Natural killer cell treated with Interleukin-12 subunit alpha and Interleukin-12 subunit beta and Interleukin-15 and Interleukin-18, amount 100 ng/mL, for 72 hours (primary cell): ENCODE measurements around the gene GABBR2. TPM values are rescaled to one million over a fixed set of nuclear protein-coding genes. Genes with fewer than 3 reads are reported as not detected.
A peak's percentile ranks its signal among the peaks of the same experiment; 100 is the strongest.

Experiments used
- ATAC-seq, 2 donors: fragments of 150-1000 bp; cut with Tn5 transposase in 1 of 2; sonication (Bioruptor Pico), chemical (Tn5 transposase) in 1 of 2; 2 replicates each; pipeline ENCODE4 v1.10.0; 2021
- DNase-seq: peaks from one replicate; pipeline ENCODE4 v3.0.0; 2022; ENCODE audit warnings: low spot score
- H3K27ac Mint-ChIP-seq, 2 donors: 1 replicate in 1 of 2; 2 replicates in 1 of 2; pipeline ENCODE4 v1.8.0; 2022; ENCODE audit warnings: mixed read lengths in 2 of 2, mild to moderate bottlenecking in 1 of 2, moderate library complexity in 1 of 2
- H3K27me3 Mint-ChIP-seq, 2 donors: 1 replicate in 1 of 2; 2 replicates in 1 of 2; pipeline ENCODE4 v1.8.0; 2022; ENCODE audit warnings: mixed read lengths in 2 of 2
- H3K36me3 Mint-ChIP-seq: one replicate; pipeline ENCODE4 v1.8.0; 2022; ENCODE audit warnings: mixed read lengths
- H3K4me1 Mint-ChIP-seq, 2 donors: 1 replicate in 1 of 2; 2 replicates in 1 of 2; pipeline ENCODE4 v1.8.0; 2022; ENCODE audit warnings: low read depth in 2 of 2, mixed read lengths in 2 of 2, mild to moderate bottlenecking in 1 of 2
- H3K4me3 Mint-ChIP-seq: one replicate; pipeline ENCODE4 v1.8.0; 2022; ENCODE audit warnings: mixed read lengths
- H3K9me3 Mint-ChIP-seq: 2 replicates; pipeline ENCODE4 v1.8.0; 2022; ENCODE audit warnings: mixed read lengths
- total RNA-seq, 2 donors: library from RNA; stranded (reverse); gene quantifications; one replicate each; pipeline ENCODE4 v1.2.3, GENCODE V29; 2022

The GABBR2 gene
- total RNA-seq, 2 donors from 2014 or later: not detected

GRCh38 chr9:98324801-98325200 is 383.9 kb downstream of the GABBR2 start:
- H3K9me3 Mint-ChIP-seq: no peaks in the 10 kb centered on the region
- no peaks in the 10 kb centered on the region for H3K4me1 Mint-ChIP-seq
- peaks cover 4 to 26% of the 10 kb centered on the region in 2 donors for H3K27me3 Mint-ChIP-seq
- no peak for ATAC-seq
- H3K36me3 Mint-ChIP-seq: no peaks in the 10 kb centered on the region
- DNase-seq: no peak
- H3K27ac Mint-ChIP-seq: no peak overlapping the region
- H3K4me3 Mint-ChIP-seq: no peak overlapping the region

GRCh38 chr9:98323831-98324135 is 385.0 kb downstream of the GABBR2 start:
- ATAC-seq: peak in 1 of 2 donors; percentile 25
- Mint-ChIP-seq H3K4me3 (no peak overlapping the region), H3K27me3 (peaks cover 0 to 21% of the 10 kb centered on the region in 2 donors), H3K36me3 (no peaks in the 10 kb centered on the region), H3K27ac (no peak overlapping the region), H3K9me3 (no peaks in the 10 kb centered on the region), H3K4me1 (no peaks in the 10 kb centered on the region)
- DNase-seq: no peak

GRCh38 chr9:98323051-98323830 is 385.5 kb downstream of the GABBR2 start:
- Mint-ChIP-seq H3K36me3 (no peaks in the 10 kb centered on the region), H3K27me3 (peaks cover 0 to 19% of the 10 kb centered on the region in 2 donors), H3K4me3 (no peak overlapping the region), H3K9me3 (no peaks in the 10 kb centered on the region), H3K27ac (no peak overlapping the region), H3K4me1 (no peaks in the 10 kb centered on the region)
- DNase-seq (no peak), ATAC-seq (peak in 1 of 2 donors; percentile 17)

- Mint-ChIP-seq H3K27ac (no peak overlapping the region), H3K9me3 (no peaks in the 10 kb centered on the region), H3K4me1 (no peaks in the 10 kb centered on the region), H3K36me3 (no peaks in the 10 kb centered on the region), H3K4me3 (no peak overlapping the region), H3K27me3 (peaks cover 0 to 16% of the 10 kb centered on the region in 2 donors)
- DNase-seq (no peak), ATAC-seq (peak; percentile 5 to 22)
Observed at GRCh38 chr9:98321269-98321668, 387.5 kb downstream of the GABBR2 start.

- ATAC-seq: no peak
- H3K4me1 Mint-ChIP-seq: no peaks in the 10 kb centered on the region
- peaks cover 2 to 20% of the 10 kb centered on the region in 2 donors for H3K27me3 Mint-ChIP-seq
- DNase-seq: no peak
- no peak overlapping the region for H3K27ac Mint-ChIP-seq
- no peaks in the 10 kb centered on the region for H3K36me3 Mint-ChIP-seq
- no peaks in the 10 kb centered on the region for H3K9me3 Mint-ChIP-seq
- H3K4me3 Mint-ChIP-seq: no peak overlapping the region
Observed at GRCh38 chr9:98318834-98319478, 389.8 kb downstream of the GABBR2 start.

- Mint-ChIP-seq H3K36me3 (no peaks in the 10 kb centered on the region), H3K27ac (no peak overlapping the region), H3K27me3 (peaks cover 2 to 20% of the 10 kb centered on the region in 2 donors), H3K9me3 (no peaks in the 10 kb centered on the region), H3K4me1 (no peaks in the 10 kb centered on the region), H3K4me3 (no peak overlapping the region)
- DNase-seq: no peak
- ATAC-seq: no peak
Observed at GRCh38 chr9:98318041-98318790, 390.5 kb downstream of the GABBR2 start.

- peaks cover 2 to 11% of the 10 kb centered on the region in 2 donors for H3K27me3 Mint-ChIP-seq
Observed at GRCh38 chr9:98317134-98317857, 391.4 kb downstream of the GABBR2 start.

GRCh38 chr9:98316445-98317133 is 392.1 kb downstream of the GABBR2 start:
- H3K36me3 Mint-ChIP-seq: no peaks in the 10 kb centered on the region
- H3K4me1 Mint-ChIP-seq: no peaks in the 10 kb centered on the region
- H3K27me3 Mint-ChIP-seq: peaks cover 2 to 8% of the 10 kb centered on the region in 2 donors
- H3K9me3 Mint-ChIP-seq: no peaks in the 10 kb centered on the region
- H3K27ac Mint-ChIP-seq: no peak overlapping the region
- no peak for ATAC-seq
- no peak for DNase-seq
- no peak overlapping the region for H3K4me3 Mint-ChIP-seq

More at GRCh38 chr9:98317134-98317857, 391.4 kb downstream of the GABBR2 start:
- H3K27ac Mint-ChIP-seq: no peak overlapping the region
- H3K36me3 Mint-ChIP-seq: no peaks in the 10 kb centered on the region
- no peaks in the 10 kb centered on the region for H3K4me1 Mint-ChIP-seq
- DNase-seq (no peak), ATAC-seq (no peak)
- no peaks in the 10 kb centered on the region for H3K9me3 Mint-ChIP-seq
- H3K4me3 Mint-ChIP-seq: no peak overlapping the region

- H3K9me3 Mint-ChIP-seq: no peaks in the 10 kb centered on the region
- peak; percentile 75 for DNase-seq
- no peaks in the 10 kb centered on the region for H3K4me1 Mint-ChIP-seq
- no peak overlapping the region for H3K27ac Mint-ChIP-seq
- peak; percentile 79 to 82 for ATAC-seq
- H3K4me3 Mint-ChIP-seq: no peak overlapping the region
- H3K36me3 Mint-ChIP-seq: no peaks in the 10 kb centered on the region
- H3K27me3 Mint-ChIP-seq: peaks cover 2 to 8% of the 10 kb centered on the region in 2 donors
Observed at GRCh38 chr9:98315551-98316060, 393.1 kb downstream of the GABBR2 start.

- no peaks in the 10 kb centered on the region for H3K9me3 Mint-ChIP-seq
- no peak overlapping the region for H3K27ac Mint-ChIP-seq
- DNase-seq (no peak), ATAC-seq (no peak)
- peaks cover 2 to 8% of the 10 kb centered on the region in 2 donors for H3K27me3 Mint-ChIP-seq
- H3K4me3 Mint-ChIP-seq: no peak overlapping the region
- no peaks in the 10 kb centered on the region for H3K4me1 Mint-ChIP-seq
- H3K36me3 Mint-ChIP-seq: no peaks in the 10 kb centered on the region
Observed at GRCh38 chr9:98315067-98315453, 393.7 kb downstream of the GABBR2 start.

- H3K9me3 Mint-ChIP-seq: no peaks in the 10 kb centered on the region
- peaks cover 5 to 8% of the 10 kb centered on the region in 2 donors for H3K27me3 Mint-ChIP-seq
- no peak overlapping the region for H3K4me3 Mint-ChIP-seq
- H3K36me3 Mint-ChIP-seq: no peaks in the 10 kb centered on the region
- ATAC-seq (no peak), DNase-seq (no peak)
- no peak overlapping the region for H3K27ac Mint-ChIP-seq
- H3K4me1 Mint-ChIP-seq: no peaks in the 10 kb centered on the region
Observed at GRCh38 chr9:98314381-98315066, 394.2 kb downstream of the GABBR2 start.

- Mint-ChIP-seq H3K9me3 (no peaks in the 10 kb centered on the region), H3K4me1 (no peaks in the 10 kb centered on the region), H3K27ac (no peak overlapping the region), H3K36me3 (no peaks in the 10 kb centered on the region), H3K4me3 (no peak overlapping the region), H3K27me3 (peaks cover 5 to 8% of the 10 kb centered on the region in 2 donors)
- DNase-seq: no peak
- no peak for ATAC-seq
Observed at GRCh38 chr9:98312365-98312764, 396.4 kb downstream of the GABBR2 start.
